ENCODE results near the gene PCSK4. TPM values are rescaled to one million over a fixed set of nuclear protein-coding genes. Genes with fewer than 3 reads are reported as not detected.
A peak's percentile ranks its signal among the peaks of the same experiment; 100 is the strongest.

PCSK4 gene
- total RNA-seq, 4 donors from 2014 or later, result 1.2 to 6.5 (median 2.9) TPM

- DNase-seq (ENCODE audit: low spot score in 2 of 2), result no peak
- intact Hi-C loops (cut with DNase I; ENCODE audit: low total_unique reads), result no loop called here
- TF ChIP-seq, protein P1, sequence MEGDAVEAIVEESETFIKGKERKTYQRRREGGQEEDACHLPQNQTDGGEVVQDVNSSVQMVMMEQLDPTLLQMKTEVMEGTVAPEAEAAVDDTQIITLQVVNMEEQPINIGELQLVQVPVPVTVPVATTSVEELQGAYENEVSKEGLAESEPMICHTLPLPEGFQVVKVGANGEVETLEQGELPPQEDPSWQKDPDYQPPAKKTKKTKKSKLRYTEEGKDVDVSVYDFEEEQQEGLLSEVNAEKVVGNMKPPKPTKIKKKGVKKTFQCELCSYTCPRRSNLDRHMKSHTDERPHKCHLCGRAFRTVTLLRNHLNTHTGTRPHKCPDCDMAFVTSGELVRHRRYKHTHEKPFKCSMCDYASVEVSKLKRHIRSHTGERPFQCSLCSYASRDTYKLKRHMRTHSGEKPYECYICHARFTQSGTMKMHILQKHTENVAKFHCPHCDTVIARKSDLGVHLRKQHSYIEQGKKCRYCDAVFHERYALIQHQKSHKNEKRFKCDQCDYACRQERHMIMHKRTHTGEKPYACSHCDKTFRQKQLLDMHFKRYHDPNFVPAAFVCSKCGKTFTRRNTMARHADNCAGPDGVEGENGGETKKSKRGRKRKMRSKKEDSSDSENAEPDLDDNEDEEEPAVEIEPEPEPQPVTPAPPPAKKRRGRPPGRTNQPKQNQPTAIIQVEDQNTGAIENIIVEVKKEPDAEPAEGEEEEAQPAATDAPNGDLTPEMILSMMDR (IDR thresholded peaks at IDR 0.05), result no peak
- TF ChIP-seq POLR2A (IDR thresholded peaks at IDR 0.05), result no peak
- no peak overlapping the region for H3K4me3 ChIP-seq (ENCODE audit: low read depth, poor library complexity, severe bottlenecking)
- 23 to 30% methylated on average over 15 to 26 of the region's 43 CpGs for WGBS, 2 donors
These were observed 33.8 kb downstream of the PCSK4 start for GRCh38 chr19:1456121-1456900.

DNA sequence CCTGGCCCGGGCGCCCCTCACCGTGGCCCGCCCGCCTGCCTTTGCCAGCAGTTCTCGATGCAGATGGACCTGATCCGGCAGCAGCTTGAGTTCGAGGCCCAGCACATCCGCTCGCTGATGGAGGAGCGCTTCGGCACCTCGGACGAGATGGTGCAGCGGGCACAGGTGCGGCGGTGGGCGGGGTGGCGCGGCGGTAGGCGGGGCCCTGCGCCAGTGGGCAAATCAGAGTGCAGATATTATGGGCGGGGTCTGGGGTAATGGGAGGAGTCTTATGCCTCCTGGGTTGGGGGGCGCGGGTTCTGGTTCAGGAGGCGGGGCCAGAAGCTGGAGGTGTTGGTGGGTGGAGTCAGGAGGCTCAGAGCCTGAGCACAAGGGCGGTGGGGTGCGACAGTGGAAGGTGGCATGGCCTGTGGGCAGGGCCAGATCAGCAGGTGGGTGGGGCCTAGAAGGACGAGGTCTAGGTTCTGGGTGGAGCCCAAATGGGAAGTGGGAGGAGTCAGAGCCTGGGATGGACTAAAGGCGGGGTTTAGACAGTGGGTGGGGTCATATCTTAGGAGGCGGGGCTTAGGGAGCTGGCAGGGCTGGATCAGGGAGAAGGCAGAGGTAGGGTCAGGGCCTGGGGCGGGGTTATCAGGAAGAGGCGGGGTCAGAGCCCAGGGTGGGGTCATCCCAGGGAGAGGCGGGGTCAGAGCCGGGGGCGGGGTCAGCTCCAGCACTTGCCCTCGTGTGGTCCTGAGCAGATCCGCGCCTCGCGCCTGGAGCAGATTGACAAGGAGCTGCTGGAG is 34.6 kb downstream of the PCSK4 start:
- WGBS, 2 donors, result 3% methylated on average over 28 to 32 of the region's 42 CpGs
- H3K4me3 ChIP-seq (ENCODE audit: low read depth, poor library complexity, severe bottlenecking), result no peak overlapping the region
- TF ChIP-seq, protein P1 (IDR thresholded peaks at IDR 0.05), result no peak
- no peak for TF ChIP-seq POLR2A (IDR thresholded peaks at IDR 0.05)
- DNase-seq (ENCODE audit: low spot score in 2 of 2), result peak in 1 of 2 donors; percentile 40
- intact Hi-C loops (cut with DNase I; ENCODE audit: low total_unique reads), result no loop called here

- DNase-seq (ENCODE audit: low spot score in 2 of 2), result no peak
- intact Hi-C loops (cut with DNase I; ENCODE audit: low total_unique reads), result no loop called here
- 2 to 3% methylated on average over 19 to 22 of the region's 22 CpGs for WGBS, 2 donors
- no peak overlapping the region for H3K4me3 ChIP-seq (ENCODE audit: low read depth, poor library complexity, severe bottlenecking)
- TF ChIP-seq, protein P1 (IDR thresholded peaks at IDR 0.05), result no peak
- TF ChIP-seq POLR2A (IDR thresholded peaks at IDR 0.05), result no peak
These were observed 35.2 kb downstream of the PCSK4 start for GRCh38 chr19:1455002-1455335.

DNA sequence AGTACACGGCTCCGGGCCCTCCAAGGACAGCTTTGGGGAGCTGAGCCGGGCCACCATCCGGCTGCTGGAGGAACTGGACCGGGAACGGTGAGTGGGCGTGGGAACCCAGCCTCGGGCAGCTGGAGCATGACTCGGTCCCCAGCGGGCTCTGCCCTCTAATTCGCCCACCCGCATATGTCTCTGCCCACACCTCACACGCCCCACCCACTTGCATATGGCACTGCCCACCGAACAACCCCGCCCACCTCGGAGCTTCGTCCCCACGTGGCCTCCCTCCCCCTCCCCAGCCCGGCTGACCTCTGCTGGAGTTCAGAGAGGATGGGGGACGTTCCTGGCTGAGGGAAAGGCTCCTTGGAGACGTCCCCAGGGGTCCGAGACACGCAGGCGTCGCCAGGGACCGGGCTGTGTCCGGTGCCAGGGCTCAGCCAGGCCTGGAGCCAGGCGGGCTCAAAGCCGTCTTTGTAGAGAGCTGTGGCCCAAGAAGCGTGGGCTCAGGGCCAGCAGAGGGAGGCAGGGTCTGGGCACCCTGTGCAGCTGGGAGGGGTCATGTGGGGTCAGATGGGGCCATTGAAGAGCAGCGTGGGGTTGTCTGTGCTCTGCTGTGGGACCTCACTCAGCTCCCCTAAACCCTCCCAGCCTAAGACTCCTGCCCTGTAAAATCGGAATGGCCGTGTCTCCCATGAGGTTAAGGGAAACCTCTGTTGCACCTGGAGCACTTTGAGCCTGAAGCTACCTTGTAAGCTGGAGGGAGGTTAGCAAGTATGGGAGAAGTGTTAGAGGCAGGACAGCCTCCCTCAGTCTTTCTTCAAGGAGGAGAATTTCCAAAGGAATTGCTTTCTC is 36.4 kb downstream of the PCSK4 start:
- intact Hi-C loops (cut with DNase I; ENCODE audit: low total_unique reads), result no loop called here
- no peak for TF ChIP-seq POLR2A (IDR thresholded peaks at IDR 0.05)
- TF ChIP-seq, protein P1 (IDR thresholded peaks at IDR 0.05), result no peak
- no peak overlapping the region for H3K4me3 ChIP-seq (ENCODE audit: low read depth, poor library complexity, severe bottlenecking)
- DNase-seq (ENCODE audit: low spot score in 2 of 2), result no peak
- 8 to 9% methylated on average over 20 to 22 of the region's 33 CpGs for WGBS, 2 donors

- TF ChIP-seq, protein P1 (IDR thresholded peaks at IDR 0.05), result no peak
- no peak for TF ChIP-seq POLR2A (IDR thresholded peaks at IDR 0.05)
- intact Hi-C loops (cut with DNase I; ENCODE audit: low total_unique reads), result no loop called here
- H3K4me3 ChIP-seq (ENCODE audit: low read depth, poor library complexity, severe bottlenecking), result no peak overlapping the region
- no peak for DNase-seq (ENCODE audit: low spot score in 2 of 2)
- WGBS, 2 donors, result 42 to 46% methylated on average over 17 to 24 of the region's 30 CpGs
These were observed 37.2 kb downstream of the PCSK4 start for GRCh38 chr19:1452802-1453524.
